GM12873 (cell line): ENCODE results near the gene RERE.

Experiments used
- TF ChIP-seq, protein P1 (sequence below): IDR thresholded peaks from 2 replicates; pipeline ENCODE4 v1.5.1; 2012; ENCODE audit warnings: low read depth, mild to moderate bottlenecking, moderate library complexity, low read length, control low read depth; ENCODE audit not compliant: insufficient read depth; ENCODE audit errors: missing control alignments

Gene RERE

DNA sequence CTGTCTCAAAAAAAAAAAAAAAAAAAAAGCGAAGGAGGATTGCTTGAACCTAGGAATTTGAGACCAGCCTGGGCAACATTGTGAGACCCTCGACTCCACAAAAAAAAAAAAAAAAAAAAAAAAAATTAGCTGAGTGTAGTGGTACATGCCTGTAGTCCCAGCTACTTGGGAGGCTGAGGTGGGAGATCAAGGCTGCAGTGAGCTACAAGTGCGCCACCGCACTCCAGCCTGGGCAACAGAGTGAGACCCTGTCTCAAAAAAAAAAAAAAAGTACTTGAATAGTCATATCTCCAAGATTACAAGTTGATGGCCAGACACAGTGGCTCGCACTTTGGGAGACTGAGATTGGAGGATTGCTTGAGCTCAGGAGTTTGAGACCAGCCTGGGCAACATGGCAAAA lies 33.6 kb upstream of the RERE start:
- TF ChIP-seq, protein P1, sequence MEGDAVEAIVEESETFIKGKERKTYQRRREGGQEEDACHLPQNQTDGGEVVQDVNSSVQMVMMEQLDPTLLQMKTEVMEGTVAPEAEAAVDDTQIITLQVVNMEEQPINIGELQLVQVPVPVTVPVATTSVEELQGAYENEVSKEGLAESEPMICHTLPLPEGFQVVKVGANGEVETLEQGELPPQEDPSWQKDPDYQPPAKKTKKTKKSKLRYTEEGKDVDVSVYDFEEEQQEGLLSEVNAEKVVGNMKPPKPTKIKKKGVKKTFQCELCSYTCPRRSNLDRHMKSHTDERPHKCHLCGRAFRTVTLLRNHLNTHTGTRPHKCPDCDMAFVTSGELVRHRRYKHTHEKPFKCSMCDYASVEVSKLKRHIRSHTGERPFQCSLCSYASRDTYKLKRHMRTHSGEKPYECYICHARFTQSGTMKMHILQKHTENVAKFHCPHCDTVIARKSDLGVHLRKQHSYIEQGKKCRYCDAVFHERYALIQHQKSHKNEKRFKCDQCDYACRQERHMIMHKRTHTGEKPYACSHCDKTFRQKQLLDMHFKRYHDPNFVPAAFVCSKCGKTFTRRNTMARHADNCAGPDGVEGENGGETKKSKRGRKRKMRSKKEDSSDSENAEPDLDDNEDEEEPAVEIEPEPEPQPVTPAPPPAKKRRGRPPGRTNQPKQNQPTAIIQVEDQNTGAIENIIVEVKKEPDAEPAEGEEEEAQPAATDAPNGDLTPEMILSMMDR: no peak

DNA sequence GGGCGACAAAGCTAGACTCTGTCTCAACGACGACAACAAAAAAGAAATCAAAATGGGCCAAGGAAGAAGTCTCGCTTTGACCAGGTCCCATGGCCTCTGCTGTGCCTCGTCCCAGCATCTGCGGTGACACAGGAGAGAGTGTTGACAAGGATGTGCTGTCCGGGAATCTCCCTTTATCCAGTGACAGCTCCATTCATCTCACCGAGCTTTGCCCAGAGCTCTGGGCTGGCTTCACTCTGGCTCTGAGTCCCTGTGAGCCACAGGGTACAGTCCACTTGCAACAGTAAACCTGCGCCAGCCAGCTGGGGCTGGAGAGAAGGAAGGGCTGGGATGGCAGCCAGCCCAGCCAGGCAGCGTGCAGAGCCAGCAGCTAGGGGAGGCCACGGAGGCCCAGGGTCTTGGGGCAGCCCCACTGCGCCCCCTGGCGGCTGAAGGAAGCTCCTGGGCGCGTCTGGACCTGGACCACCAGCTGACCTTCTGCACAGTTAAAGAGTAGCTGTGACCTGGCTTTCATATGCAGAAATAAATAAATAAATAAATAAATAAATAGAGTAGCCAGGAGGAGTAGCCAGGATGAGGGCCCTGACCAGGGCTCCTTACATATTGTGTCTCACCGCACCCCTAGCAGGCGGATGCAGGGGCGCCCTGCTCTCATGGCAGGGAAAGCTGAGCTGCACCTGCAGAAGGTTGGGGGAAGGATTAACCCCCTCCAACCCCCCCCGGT lies 31.4 kb upstream of the RERE start:
- TF ChIP-seq, protein P1: peak; percentile 90

DNA sequence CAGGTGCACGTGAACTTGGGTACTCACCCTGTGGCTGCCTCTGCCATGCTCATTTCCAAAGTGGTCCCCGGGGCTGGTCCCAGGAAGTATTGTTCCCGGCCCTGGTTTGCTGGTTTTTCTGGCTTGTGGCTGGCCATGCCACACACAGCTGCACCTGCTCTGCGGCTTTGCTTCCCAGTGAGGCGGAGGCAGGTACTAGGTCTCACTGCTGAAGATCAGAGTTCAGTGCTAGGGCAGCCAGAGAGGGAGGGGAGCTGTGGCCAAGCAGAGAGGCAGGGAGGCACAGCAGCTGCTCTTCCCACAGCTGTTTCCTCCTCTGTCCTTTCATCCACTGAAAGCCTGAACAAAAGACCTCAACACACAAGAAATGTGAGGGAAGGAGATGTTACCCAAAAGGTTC lies 30.6 kb upstream of the RERE start:
- TF ChIP-seq, protein P1: no peak

DNA sequence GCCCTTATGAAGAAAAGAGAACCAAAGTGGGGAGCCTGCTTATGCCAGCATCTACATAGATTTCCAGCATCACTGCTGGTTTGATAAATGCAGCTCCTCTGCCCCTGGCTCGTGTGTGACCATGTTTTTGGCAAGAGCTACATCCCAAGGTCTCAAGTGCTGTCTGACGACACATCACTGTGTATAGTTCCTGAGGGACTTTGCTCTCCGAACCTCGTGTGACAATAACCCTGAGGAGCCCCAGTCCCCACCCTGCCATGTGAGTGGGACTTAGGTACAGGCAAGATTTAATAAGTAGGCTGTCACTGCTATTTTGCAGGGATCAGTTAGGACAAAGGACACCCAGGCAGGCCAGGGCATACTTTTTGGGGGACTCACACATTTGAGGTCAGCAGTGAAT lies 28.8 kb upstream of the RERE start:
- TF ChIP-seq, protein P1: no peak

DNA sequence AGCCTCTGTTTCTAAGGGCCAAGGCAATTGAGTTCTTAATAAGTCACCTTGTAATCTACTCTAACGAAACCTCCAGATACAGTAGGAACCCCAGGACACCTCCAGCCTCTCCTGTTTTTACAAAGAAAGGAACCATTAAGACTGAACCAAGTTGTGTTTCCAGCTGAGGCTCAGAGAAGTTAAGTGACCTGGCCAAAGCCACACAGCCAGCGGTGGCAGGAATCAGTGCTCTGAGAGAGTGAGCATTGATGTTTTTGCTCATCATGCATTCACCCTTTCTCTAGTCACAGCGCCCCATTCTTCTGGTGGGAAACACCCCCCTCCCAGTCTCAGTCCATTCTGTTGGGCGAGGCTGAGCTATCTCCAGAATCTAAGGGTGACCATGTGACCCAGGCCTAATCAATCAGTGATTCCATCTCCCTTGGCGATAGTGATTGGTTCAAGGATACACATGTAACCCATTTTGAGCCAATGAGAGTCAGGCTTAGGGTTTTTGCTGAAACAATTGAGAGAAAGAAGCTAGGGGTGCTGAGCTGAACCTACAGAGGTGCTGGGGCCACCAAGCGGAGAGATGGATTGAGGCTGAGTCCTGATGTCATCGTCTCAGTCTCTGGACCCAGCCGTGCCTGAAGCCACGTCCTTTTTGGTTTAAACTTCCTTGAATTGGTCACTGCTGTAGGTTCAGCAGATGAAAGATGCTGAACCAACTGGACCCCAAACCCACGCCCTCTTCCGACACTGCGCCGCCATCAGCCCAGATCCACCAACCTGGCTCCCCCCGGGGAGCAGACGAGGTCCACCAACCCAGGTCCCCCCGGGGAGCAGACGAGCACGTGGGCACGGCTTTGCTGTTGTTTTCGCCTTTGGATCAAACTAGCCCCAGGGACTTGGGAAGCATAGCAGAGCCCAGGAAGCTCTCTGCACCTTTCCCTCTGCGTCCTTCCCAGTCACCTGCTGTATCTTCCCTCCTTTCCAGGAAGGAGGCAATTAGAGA lies 28.0 kb upstream of the RERE start:
- TF ChIP-seq, protein P1: no peak

DNA sequence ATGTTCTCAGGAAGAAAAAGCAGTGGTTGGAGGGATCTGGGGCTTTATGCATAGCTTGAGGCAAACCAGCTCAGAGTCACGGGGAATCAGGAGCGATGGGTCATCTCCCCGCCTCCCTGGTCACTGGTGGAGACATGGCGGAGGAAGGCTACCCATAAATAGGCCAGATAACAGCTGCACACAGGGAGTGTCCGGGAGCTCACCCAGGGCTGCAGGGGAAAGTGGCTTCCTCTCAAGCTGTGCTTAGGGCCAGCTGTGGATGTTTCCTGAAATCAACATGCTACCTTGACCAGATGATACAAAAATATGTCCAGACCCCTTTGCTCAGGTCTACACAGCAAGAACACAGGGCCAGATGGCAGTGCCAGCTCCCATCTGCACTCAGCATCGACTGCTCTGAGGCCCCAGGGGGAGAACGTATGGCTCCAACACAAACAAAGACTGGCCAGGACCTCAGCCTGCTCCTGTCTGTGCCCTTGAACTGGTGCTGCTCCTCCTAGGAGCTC lies 27.1 kb upstream of the RERE start:
- TF ChIP-seq, protein P1: no peak

DNA sequence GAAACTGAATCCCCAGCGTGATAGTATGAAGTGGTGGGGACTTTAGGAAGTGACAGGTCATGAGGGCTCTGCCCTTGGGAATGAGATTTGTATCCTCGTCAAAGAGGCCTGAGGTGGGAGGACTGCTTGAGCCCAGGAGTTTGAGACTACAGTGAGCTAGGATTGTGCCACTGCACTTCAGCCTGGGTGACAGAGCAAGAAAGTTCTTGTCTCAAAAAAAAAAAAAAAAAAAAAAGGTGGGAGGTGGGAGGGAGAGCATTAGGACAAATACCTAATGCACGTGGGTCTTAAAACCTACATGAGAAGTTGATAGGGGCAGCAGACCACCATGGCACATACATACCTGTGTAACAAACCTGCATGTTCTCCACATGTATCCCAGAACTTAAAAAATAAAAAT lies 24.0 kb upstream of the RERE start:
- TF ChIP-seq, protein P1: no peak
